Naive thymus-derived CD4-positive, alpha-beta T cell (primary cell): Measurements from ENCODE around the gene PRKAB2. TPM values are rescaled to one million over a fixed set of nuclear protein-coding genes. Genes with fewer than 3 reads are reported as not detected.
"Not testable (repeated sequence)": the region's sequence is repeated elsewhere in the genome, so short reads cannot be mapped to it uniquely, and the experiment has no call there.

ENCODE experiments used
- ATAC-seq: fragments of 150-1000 bp; cut with Tn5 transposase; 2 replicates; pipeline ENCODE4 v1.10.0; 2021; ENCODE audit warnings: mild to moderate bottlenecking, moderate library complexity
- CTCF ChIA-PET: fragments of 350-600 bp; sonication (Branson Sonifier 250); formaldehyde crosslinking; loops from one replicate; lab custom pipeline; 2021; ENCODE audit warnings: antibody characterized with exemption; lab: Charles Lee
- POLR2A ChIA-PET: fragments of 350-600 bp; sonication (Branson Sonifier 250); formaldehyde crosslinking; loops from one replicate; lab custom pipeline; 2021; ENCODE audit warnings: antibody characterized with exemption, inconsistent platforms; lab: Charles Lee
- DNase-seq, 9 donors: peaks; one replicate each; pipeline versions ENCODE4 v3.0.0 to v3.0.0-alpha.2; 2020 to 2022; ENCODE audit warnings: mixed read lengths in 1 of 9
- H3K27ac ChIP-seq: one replicate; pipeline ENCODE4 v1.7.0; 2013; ENCODE audit warnings: mild to moderate bottlenecking, low read depth, low read length, moderate library complexity
- H3K27me3 ChIP-seq, 2 donors: one replicate each; pipeline ENCODE4 v1.7.0; 2013; ENCODE audit warnings: low read length in 2 of 2, mild to moderate bottlenecking in 2 of 2, moderate library complexity in 2 of 2; ENCODE audit not compliant: control insufficient read depth in 2 of 2, insufficient read depth in 2 of 2
- H3K36me3 ChIP-seq, 3 experiments: 1 replicate in 2 of 3; 2 replicates in 1 of 3; pipeline ENCODE4 v1.7.0; 2013; ENCODE audit warnings: low read length in 3 of 3, mild to moderate bottlenecking in 3 of 3, moderate library complexity in 1 of 3; ENCODE audit not compliant: insufficient read depth in 3 of 3, control insufficient read depth in 2 of 3
- H3K4me1 ChIP-seq, 2 donors: one replicate each; pipeline ENCODE4 v1.7.0; 2013; ENCODE audit warnings: low read length in 2 of 2, mild to moderate bottlenecking in 2 of 2, moderate library complexity in 1 of 2; ENCODE audit not compliant: control insufficient read depth in 2 of 2, insufficient read depth in 2 of 2
- H3K4me3 ChIP-seq: 2 replicates; pipeline ENCODE4 v1.7.0; 2013; ENCODE audit warnings: mild to moderate bottlenecking, low read length
- H3K9me3 ChIP-seq, 3 experiments: 1 replicate in 2 of 3; 2 replicates in 1 of 3; pipeline ENCODE4 v1.7.0; 2013; ENCODE audit warnings: low read length in 3 of 3; ENCODE audit not compliant: control insufficient read depth in 2 of 3
- H3K27ac Mint-ChIP-seq, 9 donors: one replicate each; pipeline ENCODE4 v1.8.0; 2020 to 2022; ENCODE audit warnings: mixed read lengths in 9 of 9, mild to moderate bottlenecking in 8 of 9, moderate library complexity in 5 of 9, inconsistent platforms in 2 of 9
- H3K27me3 Mint-ChIP-seq, 5 donors: one replicate each; pipeline ENCODE4 v1.8.0; 2021 to 2022; ENCODE audit warnings: mixed read lengths in 5 of 5, mild to moderate bottlenecking in 1 of 5
- H3K36me3 Mint-ChIP-seq, 5 donors: one replicate each; pipeline ENCODE4 v1.8.0; 2020 to 2022; ENCODE audit warnings: mixed read lengths in 5 of 5, mild to moderate bottlenecking in 3 of 5, inconsistent platforms in 1 of 5
- H3K4me1 Mint-ChIP-seq, 7 donors: one replicate each; pipeline ENCODE4 v1.8.0; 2020 to 2022; ENCODE audit warnings: mixed read lengths in 7 of 7, mild to moderate bottlenecking in 3 of 7, inconsistent platforms in 1 of 7
- H3K4me3 Mint-ChIP-seq, 10 donors: one replicate each; pipeline ENCODE4 v1.8.0; 2020 to 2022; ENCODE audit warnings: mild to moderate bottlenecking in 10 of 10, mixed read lengths in 10 of 10, moderate library complexity in 6 of 10, inconsistent platforms in 2 of 10
- H3K9me3 Mint-ChIP-seq, 11 donors: one replicate each; pipeline ENCODE4 v1.8.0; 2020 to 2022; ENCODE audit warnings: mixed read lengths in 11 of 11, mild to moderate bottlenecking in 4 of 11, inconsistent platforms in 1 of 11, moderate library complexity in 1 of 11
- intact Hi-C, 2 donors: fragments of 100-400 bp; cut with micrococcal nuclease; formaldehyde crosslinking; loops; one replicate each; pipeline ENCODE4 v1.15.1; 2023
- polyA plus RNA-seq, 2 donors: library from polyadenylated mRNA; unstranded; fragments of 300-500 nt; fragmentation: Illumina TruSeq; gene quantifications; one replicate each; pipeline ENCODE4 v1.2.3, GENCODE V29; 2021
- total RNA-seq, 6 experiments: library from RNA in 5 of 6; stranded (reverse) in 5 of 6; gene quantifications; 1 replicate in 5 of 6; 2 replicates in 1 of 6; pipeline ENCODE4 v1.2.3 and lab custom pipeline; 2021 to 2026

PRKAB2 gene
- total and polyA plus RNA-seq, 7 experiments from 2014 or later, result 2.4 to 26.9 (median 10.2) TPM

DNA sequence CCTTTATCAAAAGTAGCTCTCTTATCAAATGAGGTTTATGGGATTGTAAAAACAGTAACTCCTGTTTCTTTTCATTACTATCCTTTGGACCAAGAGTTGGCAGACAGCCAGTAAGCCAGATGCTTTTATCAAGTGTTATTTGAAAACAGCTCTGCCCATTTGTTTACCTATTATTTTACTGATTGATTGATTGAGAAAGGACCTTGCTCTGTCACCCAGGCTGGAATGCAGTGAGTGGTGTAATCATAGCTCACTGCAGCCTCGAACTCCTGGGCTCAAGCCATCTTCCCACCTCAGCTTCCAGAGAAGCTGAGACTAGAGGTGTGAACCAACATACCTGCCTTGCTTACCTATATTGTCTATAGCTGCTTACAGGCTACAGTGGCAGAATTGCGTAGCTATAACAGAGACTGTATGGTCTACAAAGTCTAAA lies 3.6 kb downstream of the PRKAB2 start:
- H3K36me3 Mint-ChIP-seq, result peaks cover 10 to 16% (median 13%) of the 10 kb centered on the region in 5 donors

DNA sequence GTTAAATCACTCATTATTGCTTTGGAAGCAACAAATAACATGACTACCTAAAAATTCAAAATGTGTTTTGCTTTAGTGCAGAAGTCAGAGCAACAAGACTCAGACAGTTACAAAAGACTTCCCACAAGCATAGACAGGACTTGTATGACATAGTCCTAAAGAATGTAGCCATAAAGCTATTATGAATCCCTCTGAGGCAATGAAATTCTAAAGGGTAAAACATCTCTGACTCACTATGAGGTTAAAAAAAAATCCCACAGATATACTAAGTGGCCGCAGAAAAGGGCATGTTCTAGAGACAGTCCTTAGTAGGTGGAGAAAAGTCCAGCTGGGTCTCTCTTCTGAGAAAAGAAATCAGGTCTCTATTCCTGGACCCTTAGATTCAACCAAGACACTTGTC lies 4.9 kb downstream of the PRKAB2 start:
- ATAC-seq (no peak), DNase-seq (no peak)
- no peaks in the 10 kb centered on the region for H3K9me3 ChIP-seq
- Mint-ChIP-seq H3K36me3 (peaks cover 6 to 23% (median 10%) of the 10 kb centered on the region in 5 donors), H3K4me3 (no peak overlapping the region), H3K27ac (no peak overlapping the region), H3K27me3 (no peaks in the 10 kb centered on the region), H3K4me1 (peaks cover 19 to 34% (median 23%) of the 10 kb centered on the region in 7 donors), H3K9me3 (no peaks in the 10 kb centered on the region)
- H3K4me3 ChIP-seq, result no peak overlapping the region
- peaks cover 7 to 25% (median 7%) of the 10 kb centered on the region in 3 experiments for H3K36me3 ChIP-seq
- H3K27ac ChIP-seq, result no peak overlapping the region
- H3K4me1 ChIP-seq, result peaks cover 8% of the 10 kb centered on the region in 2 donors
- ChIA-PET POLR2A (no interaction called here), CTCF (no interaction called here)
- H3K27me3 ChIP-seq, result no peaks in the 10 kb centered on the region
- intact Hi-C loops, result no loop called here

More for the DNA sequence above, 3.6 kb downstream of the PRKAB2 start:
- CTCF ChIA-PET, result interaction anchor here (0.7 to 0.8 kb wide), 2 partner anchors 74 to 79 kb away, joined by 4 to 8 read pairs; partner anchors contain the start of gene CHD1L
- Histone ChIP-seq H3K9me3 (no peaks in the 10 kb centered on the region), H3K36me3 (peaks cover 7 to 28% (median 7%) of the 10 kb centered on the region in 3 experiments), H3K4me1 (peaks cover 12 to 14% of the 10 kb centered on the region in 2 donors), H3K27me3 (no peaks in the 10 kb centered on the region), H3K4me3 (no peak overlapping the region), H3K27ac (no peak overlapping the region)
- no peak overlapping the region for H3K27ac Mint-ChIP-seq
- intact Hi-C loops, result loop anchor here in 1 of 2 donors (1.0 kb wide), 1 partner anchor 12 kb away; no protein-coding TSS in a partner anchor
- no peak for ATAC-seq
- H3K4me3 Mint-ChIP-seq, result no peak overlapping the region
- no peak for DNase-seq
- POLR2A ChIA-PET, result interaction anchor here (0.7 kb wide), 1 partner anchor 486 kb away, joined by 4 read pairs; no protein-coding TSS in a partner anchor
- peaks cover 23 to 45% (median 34%) of the 10 kb centered on the region in 7 donors for H3K4me1 Mint-ChIP-seq
- H3K27me3 Mint-ChIP-seq, result no peaks in the 10 kb centered on the region
- peaks cover 0 to 8% (median 0%) of the 10 kb centered on the region in 11 donors for H3K9me3 Mint-ChIP-seq

DNA sequence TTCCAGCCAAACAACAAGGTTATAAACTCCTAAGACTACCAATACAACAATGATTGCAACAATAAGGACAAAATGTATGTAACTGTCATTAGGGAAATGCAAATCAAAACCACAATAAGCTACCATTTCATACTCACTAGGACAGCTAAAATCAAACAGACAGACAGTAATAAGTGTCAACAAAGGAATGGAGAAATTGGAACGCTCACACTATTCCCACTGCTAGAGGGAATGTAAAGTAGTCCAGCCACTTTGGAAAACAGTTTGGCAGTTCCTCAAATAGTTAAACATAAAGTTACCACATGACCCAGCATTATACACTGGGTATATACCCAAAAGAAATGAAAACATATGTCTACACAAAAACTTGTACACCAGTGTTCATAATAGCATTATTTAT lies 9.3 kb downstream of the PRKAB2 start:
- peaks cover 13 to 60% (median 15%) of the 10 kb centered on the region in 3 experiments for H3K36me3 ChIP-seq
- no peaks in the 10 kb centered on the region for H3K9me3 Mint-ChIP-seq
- H3K27ac Mint-ChIP-seq, result no peak overlapping the region
- POLR2A ChIA-PET, result interaction anchor here (1.8 kb wide), 1 partner anchor 81 kb away, joined by 7 read pairs; no protein-coding TSS in a partner anchor
- no peaks in the 10 kb centered on the region for H3K27me3 Mint-ChIP-seq
- H3K4me3 ChIP-seq, result no peak overlapping the region
- H3K4me1 ChIP-seq, result no peaks in the 10 kb centered on the region
- peaks cover 0 to 5% (median 0%) of the 10 kb centered on the region in 7 donors for H3K4me1 Mint-ChIP-seq
- DNase-seq (no peak), ATAC-seq (no peak)
- H3K27ac ChIP-seq, result no peak overlapping the region
- intact Hi-C loops, result no loop called here
- H3K4me3 Mint-ChIP-seq, result no peak overlapping the region
- CTCF ChIA-PET, result interaction anchor here (0.6 to 1.2 kb wide), 2 partner anchors 81 to 93 kb away, joined by 3 read pairs; no protein-coding TSS in a partner anchor
- H3K9me3 ChIP-seq, result no peaks in the 10 kb centered on the region
- no peaks in the 10 kb centered on the region for H3K27me3 ChIP-seq
- H3K36me3 Mint-ChIP-seq, result peaks cover 16 to 53% (median 31%) of the 10 kb centered on the region in 5 donors

DNA sequence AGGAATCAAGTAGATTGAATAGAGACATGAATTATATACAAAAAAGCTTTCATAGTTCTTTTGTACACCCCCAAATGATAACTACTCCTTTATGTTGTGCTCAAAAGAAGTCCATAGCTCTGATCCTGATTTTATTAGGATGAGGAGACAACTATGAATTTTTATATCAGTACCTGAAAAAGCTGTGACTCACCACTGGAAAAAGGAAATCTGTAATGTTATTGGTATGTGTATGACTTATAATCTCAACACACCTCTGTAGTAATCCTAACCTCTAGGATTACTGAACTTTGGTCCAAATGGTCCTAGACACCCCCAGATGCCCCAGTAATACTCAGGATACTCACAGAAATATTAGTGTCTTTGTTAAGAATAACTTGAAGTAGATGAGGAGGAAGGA lies 10.2 kb downstream of the PRKAB2 start:
- H3K27me3 Mint-ChIP-seq, result no peaks in the 10 kb centered on the region
- DNase-seq, result no peak
- no peak overlapping the region for H3K27ac ChIP-seq
- no peak overlapping the region for H3K4me3 ChIP-seq
- no peak overlapping the region for H3K27ac Mint-ChIP-seq
- intact Hi-C loops, result no loop called here
- no peaks in the 10 kb centered on the region for H3K4me1 ChIP-seq
- peaks cover 0 to 5% (median 0%) of the 10 kb centered on the region in 7 donors for H3K4me1 Mint-ChIP-seq
- POLR2A ChIA-PET, result interaction anchor here (1.2 to 1.8 kb wide), 2 partner anchors 9 to 82 kb away, joined by 3 to 7 read pairs; no protein-coding TSS in a partner anchor
- no peaks in the 10 kb centered on the region for H3K9me3 ChIP-seq
- no peaks in the 10 kb centered on the region for H3K27me3 ChIP-seq
- CTCF ChIA-PET, result interaction anchor here (0.6 to 1.2 kb wide), 2 partner anchors 82 to 94 kb away, joined by 3 read pairs; no protein-coding TSS in a partner anchor
- no peaks in the 10 kb centered on the region for H3K9me3 Mint-ChIP-seq
- no peak overlapping the region for H3K4me3 Mint-ChIP-seq
- H3K36me3 ChIP-seq, result peaks cover 11 to 64% (median 15%) of the 10 kb centered on the region in 3 experiments
- no peak for ATAC-seq
- peaks cover 20 to 63% (median 34%) of the 10 kb centered on the region in 5 donors for H3K36me3 Mint-ChIP-seq

DNA sequence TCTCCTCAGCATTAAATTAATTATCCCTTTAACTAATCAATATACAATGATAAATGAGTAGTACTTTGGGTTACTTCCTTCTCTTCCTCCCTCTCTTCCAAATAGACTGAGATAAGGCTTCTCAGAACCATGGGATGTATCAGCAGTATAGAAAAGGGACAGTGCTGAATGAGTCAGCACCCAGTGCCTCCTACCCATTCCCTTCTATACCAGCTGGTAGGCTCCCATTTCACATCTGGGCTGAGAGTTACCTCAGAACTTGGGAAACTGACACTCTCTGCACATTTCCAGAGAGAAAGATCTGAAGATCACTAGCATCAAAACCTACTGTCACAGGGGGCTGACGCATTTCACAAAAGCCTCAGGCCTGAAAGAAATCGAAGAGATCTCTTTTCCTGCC lies 15.2 kb downstream of the PRKAB2 start:
- H3K36me3 ChIP-seq, result peaks cover 6 to 47% (median 13%) of the 10 kb centered on the region in 3 experiments
- POLR2A ChIA-PET, H3K4me3 ChIP-seq, H3K9me3 Mint-ChIP-seq, intact Hi-C loops, H3K27me3 Mint-ChIP-seq, H3K4me1 ChIP-seq, H3K27me3 ChIP-seq, H3K4me3 Mint-ChIP-seq, CTCF ChIA-PET, H3K4me1 Mint-ChIP-seq, H3K27ac ChIP-seq, H3K9me3 ChIP-seq, ATAC-seq, DNase-seq, H3K27ac Mint-ChIP-seq: not testable (repeated sequence)
- H3K36me3 Mint-ChIP-seq, result peaks cover 16 to 63% (median 44%) of the 10 kb centered on the region in 5 donors

DNA sequence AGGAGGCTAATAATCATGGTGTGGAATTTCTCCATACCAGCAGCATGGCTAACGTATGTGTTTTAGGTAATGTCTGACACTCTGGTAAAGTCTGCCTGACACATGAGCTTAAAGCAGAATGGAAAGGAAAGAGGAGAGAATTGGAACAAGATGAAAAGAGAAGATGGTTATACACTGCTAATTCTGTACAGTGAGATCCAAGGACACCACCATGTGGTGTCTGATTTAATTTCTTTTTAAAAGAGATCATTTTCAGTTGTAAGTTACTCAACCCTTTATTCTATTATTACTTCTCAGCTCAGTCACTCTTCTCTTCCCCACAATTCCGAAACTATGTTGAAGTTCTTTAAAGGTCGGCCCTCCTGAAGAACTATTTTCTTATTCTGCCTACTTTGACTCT lies 15.6 kb downstream of the PRKAB2 start:
- H3K27me3 Mint-ChIP-seq, result no peaks in the 10 kb centered on the region
- H3K9me3 Mint-ChIP-seq, result no peaks in the 10 kb centered on the region
- ChIA-PET POLR2A (no interaction called here), CTCF (no interaction called here)
- H3K27me3 ChIP-seq, result no peaks in the 10 kb centered on the region
- no peaks in the 10 kb centered on the region for H3K4me1 ChIP-seq
- no peak overlapping the region for H3K27ac ChIP-seq
- peaks cover 6 to 42% (median 13%) of the 10 kb centered on the region in 3 experiments for H3K36me3 ChIP-seq
- H3K9me3 ChIP-seq, result no peaks in the 10 kb centered on the region
- ATAC-seq, result no peak
- no peak overlapping the region for H3K4me3 Mint-ChIP-seq
- H3K27ac Mint-ChIP-seq, result no peak overlapping the region
- no peak for DNase-seq
- H3K36me3 Mint-ChIP-seq, result peaks cover 16 to 66% (median 44%) of the 10 kb centered on the region in 5 donors
- no peaks in the 10 kb centered on the region for H3K4me1 Mint-ChIP-seq
- H3K4me3 ChIP-seq, result no peak overlapping the region
- intact Hi-C loops, result no loop called here
